MCF 10A (cell line): ENCODE measurements around the gene ALDH7A1. TPM values are rescaled to one million over a fixed set of nuclear protein-coding genes. Genes with fewer than 3 reads are reported as not detected.

Experiments
- BruUV-seq: library from RNA; stranded (reverse); fragments of 400-500 nt; replicated peaks from 2 replicates; lab custom pipeline; 2021; lab: Mats Ljungman, UMichigan
- CTCF ChIA-PET: fragments of 300-600 bp; sonication (Branson Sonifier 250); formaldehyde crosslinking; extraction: SDS; loops from one replicate; lab custom pipeline; 2021; ENCODE audit warnings: antibody characterized with exemption, inconsistent platforms; lab: Yijun Ruan, JAX
- POLR2A ChIA-PET: fragments of 300-600, 350-650 bp; sonication (Branson Sonifier 250); formaldehyde crosslinking; extraction: SDS; loops from one replicate; lab custom pipeline; 2020; ENCODE audit warnings: antibody characterized with exemption, inconsistent platforms; lab: Yijun Ruan, JAX
- DNase-seq: peaks from one replicate; pipeline ENCODE4 v3.0.0-alpha.2; 2018; ENCODE audit not compliant: unreplicated experiment
- H3K27ac Mint-ChIP-seq: one replicate; pipeline ENCODE4 v1.8.0; 2022; ENCODE audit warnings: mild to moderate bottlenecking, low read depth, mixed read lengths; ENCODE audit not compliant: unreplicated experiment
- H3K27me3 Mint-ChIP-seq: one replicate; pipeline ENCODE4 v1.8.0; 2022; ENCODE audit warnings: mixed read lengths; ENCODE audit not compliant: insufficient read depth, unreplicated experiment
- H3K36me3 Mint-ChIP-seq: one replicate; pipeline ENCODE4 v1.8.0; 2022; ENCODE audit warnings: mild to moderate bottlenecking, moderate library complexity, mixed read lengths; ENCODE audit not compliant: insufficient read depth, unreplicated experiment
- H3K4me1 Mint-ChIP-seq: one replicate; pipeline ENCODE4 v1.8.0; 2022; ENCODE audit warnings: mixed read lengths; ENCODE audit not compliant: insufficient read depth, unreplicated experiment
- H3K4me3 Mint-ChIP-seq: one replicate; pipeline ENCODE4 v1.8.0; 2022; ENCODE audit warnings: mild to moderate bottlenecking, moderate library complexity, mixed read lengths; ENCODE audit not compliant: unreplicated experiment
- H3K9me3 Mint-ChIP-seq: one replicate; pipeline ENCODE4 v1.8.0; 2022; ENCODE audit warnings: mixed read lengths; ENCODE audit not compliant: unreplicated experiment
- CTCF ChIP-seq: fragments of 200-600 bp; IDR thresholded peaks from one replicate; pipeline ENCODE4 v1.8.0; 2022; ENCODE audit warnings: antibody characterized with exemption, mild to moderate bottlenecking; ENCODE audit not compliant: unreplicated experiment
- intact Hi-C: fragments of 100-400 bp; cut with micrococcal nuclease; formaldehyde crosslinking; loops from 2 replicates; pipeline ENCODE4 v1.14.1; 2022
- total RNA-seq: library from RNA; stranded (reverse); gene quantifications from 2 replicates; pipeline ENCODE4 v1.2.3, GENCODE V29; 2022

ALDH7A1 gene
- total RNA-seq, 1 experiment from 2014 or later, result 89.1 TPM

GRCh38 chr5:126497506-126497905 is 97.5 kb downstream of the ALDH7A1 start:
- peaks cover 31% of the 10 kb centered on the region for H3K36me3 Mint-ChIP-seq
- no peak for TF ChIP-seq CTCF
- ChIA-PET POLR2A (interaction anchor here (0.5 to 1.5 kb wide), 3 partner anchors 9 to 45 kb away, joined by 3 to 5 read pairs (median 3); no protein-coding TSS in a partner anchor), CTCF (interaction anchor here (0.6 to 1.8 kb wide), 6 partner anchors 9 to 1923 kb away, joined by 3 to 7 read pairs (median 3); no protein-coding TSS in a partner anchor)
- BruUV-seq, result no TSS peak
- DNase-seq, result no peak
- H3K9me3 Mint-ChIP-seq, result no peaks in the 10 kb centered on the region
- peaks cover 24% of the 10 kb centered on the region for H3K4me1 Mint-ChIP-seq
- H3K4me3 Mint-ChIP-seq, result no peak overlapping the region
- intact Hi-C loops, result loop anchor here (5.0 kb wide), 1 partner anchor 75 kb away; the partner anchor contains the start of gene GRAMD2B
- H3K27ac Mint-ChIP-seq, result no peak overlapping the region
- H3K27me3 Mint-ChIP-seq, result no peaks in the 10 kb centered on the region

- no peaks in the 10 kb centered on the region for H3K27me3 Mint-ChIP-seq
- H3K36me3 Mint-ChIP-seq, result peaks cover 59% of the 10 kb centered on the region
- ChIA-PET POLR2A (interaction anchor here (1.2 kb wide), 1 partner anchor 71 kb away, joined by 3 read pairs; the partner anchor contains the start of gene GRAMD2B), CTCF (interaction anchor here (1.4 to 1.5 kb wide), 2 partner anchors 18 to 36 kb away, joined by 3 to 5 read pairs; no protein-coding TSS in a partner anchor)
- no peak for TF ChIP-seq CTCF
- no peak overlapping the region for H3K27ac Mint-ChIP-seq
- peaks cover 19% of the 10 kb centered on the region for H3K4me1 Mint-ChIP-seq
- no peak for DNase-seq
- no peaks in the 10 kb centered on the region for H3K9me3 Mint-ChIP-seq
- no peak overlapping the region for H3K4me3 Mint-ChIP-seq
- no TSS peak for BruUV-seq
- intact Hi-C loops, result no loop called here
Observed at GRCh38 chr5:126494393-126494792, 100.6 kb downstream of the ALDH7A1 start.

- Mint-ChIP-seq H3K27me3 (no peaks in the 10 kb centered on the region), H3K27ac (no peak overlapping the region), H3K9me3 (no peaks in the 10 kb centered on the region), H3K4me1 (peaks cover 15% of the 10 kb centered on the region), H3K36me3 (peaks cover 72% of the 10 kb centered on the region), H3K4me3 (no peak overlapping the region)
- TF ChIP-seq CTCF, result peak; percentile 33
- DNase-seq, result peak; percentile 56
- no TSS peak for BruUV-seq
- ChIA-PET POLR2A (interaction anchor here (1.1 kb wide), 2 partner anchors 55 to 70 kb away, joined by 3 to 4 read pairs; partner anchors contain the start of gene GRAMD2B), CTCF (interaction anchor here (0.6 to 1.5 kb wide), 10 partner anchors 25 to 730 kb away, joined by 3 to 9 read pairs (median 4); no protein-coding TSS in a partner anchor)
- intact Hi-C loops, result loop anchor here (1.0 kb wide), 2 partner anchors 46 to 139 kb away; no protein-coding TSS in a partner anchor
Observed at GRCh38 chr5:126492939-126493338, 102.1 kb downstream of the ALDH7A1 start.

- intact Hi-C loops, result no loop called here
- Mint-ChIP-seq H3K27me3 (no peaks in the 10 kb centered on the region), H3K4me3 (no peak overlapping the region), H3K27ac (no peak overlapping the region), H3K36me3 (peaks cover 84% of the 10 kb centered on the region), H3K4me1 (no peaks in the 10 kb centered on the region), H3K9me3 (no peaks in the 10 kb centered on the region)
- no TSS peak for BruUV-seq
- ChIA-PET CTCF (interaction anchor here (0.5 to 2.7 kb wide), 8 partner anchors 16 to 290 kb away, joined by 3 to 14 read pairs (median 3); no protein-coding TSS in a partner anchor), POLR2A (interaction anchor here (0.7 to 0.9 kb wide), 3 partner anchors 13 to 48 kb away, joined by 3 to 7 read pairs (median 4); no protein-coding TSS in a partner anchor)
- no peak for TF ChIP-seq CTCF
- no peak for DNase-seq
Observed at GRCh38 chr5:126490167-126490940, 104.7 kb downstream of the ALDH7A1 start.
